ENCODE results near the gene MYLK. TPM values are rescaled to one million over a fixed set of nuclear protein-coding genes. Genes with fewer than 3 reads are reported as not detected.

The MYLK gene
- total RNA-seq, 1 donor from 2014 or later, result 4.3 TPM

DNA sequence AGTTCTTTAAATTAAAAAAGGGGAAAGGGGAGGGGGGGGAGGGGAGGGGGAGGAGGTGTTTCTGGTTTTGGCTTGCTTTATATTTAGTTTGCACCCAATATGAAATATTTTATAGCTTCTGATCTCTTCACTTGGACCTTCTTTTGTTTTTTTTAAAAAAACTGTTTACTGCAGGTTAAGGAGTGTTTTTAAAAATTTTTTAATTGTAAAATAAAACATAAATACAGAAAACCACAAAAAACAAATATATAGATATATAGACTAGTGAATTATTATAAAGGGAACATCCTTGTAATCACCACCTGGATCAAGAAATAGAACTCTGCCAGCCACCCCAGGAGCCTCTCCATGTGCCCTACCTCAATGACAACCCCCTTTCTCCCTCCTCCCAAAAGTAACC lies 861 bp upstream of the MYLK start:
- Mint-ChIP-seq H3K4me1 (ENCODE audit: low read depth, unreplicated experiment) (peaks cover 3% of the 10 kb centered on the region), H3K36me3 (ENCODE audit: unreplicated experiment) (no peaks in the 10 kb centered on the region), H3K4me3 (ENCODE audit: unreplicated experiment) (no peak overlapping the region), H3K27me3 (ENCODE audit: unreplicated experiment) (peaks cover 6% of the 10 kb centered on the region), H3K27ac (ENCODE audit: unreplicated experiment) (no peak overlapping the region), H3K9me3 (ENCODE audit: unreplicated experiment) (peaks cover 5% of the 10 kb centered on the region)
- DNase-seq, result no peak
- TF ChIP-seq, protein P1, sequence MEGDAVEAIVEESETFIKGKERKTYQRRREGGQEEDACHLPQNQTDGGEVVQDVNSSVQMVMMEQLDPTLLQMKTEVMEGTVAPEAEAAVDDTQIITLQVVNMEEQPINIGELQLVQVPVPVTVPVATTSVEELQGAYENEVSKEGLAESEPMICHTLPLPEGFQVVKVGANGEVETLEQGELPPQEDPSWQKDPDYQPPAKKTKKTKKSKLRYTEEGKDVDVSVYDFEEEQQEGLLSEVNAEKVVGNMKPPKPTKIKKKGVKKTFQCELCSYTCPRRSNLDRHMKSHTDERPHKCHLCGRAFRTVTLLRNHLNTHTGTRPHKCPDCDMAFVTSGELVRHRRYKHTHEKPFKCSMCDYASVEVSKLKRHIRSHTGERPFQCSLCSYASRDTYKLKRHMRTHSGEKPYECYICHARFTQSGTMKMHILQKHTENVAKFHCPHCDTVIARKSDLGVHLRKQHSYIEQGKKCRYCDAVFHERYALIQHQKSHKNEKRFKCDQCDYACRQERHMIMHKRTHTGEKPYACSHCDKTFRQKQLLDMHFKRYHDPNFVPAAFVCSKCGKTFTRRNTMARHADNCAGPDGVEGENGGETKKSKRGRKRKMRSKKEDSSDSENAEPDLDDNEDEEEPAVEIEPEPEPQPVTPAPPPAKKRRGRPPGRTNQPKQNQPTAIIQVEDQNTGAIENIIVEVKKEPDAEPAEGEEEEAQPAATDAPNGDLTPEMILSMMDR (IDR thresholded peaks at IDR 0.05; ENCODE audit: partially characterized antibody, unreplicated experiment), result no peak

DNA sequence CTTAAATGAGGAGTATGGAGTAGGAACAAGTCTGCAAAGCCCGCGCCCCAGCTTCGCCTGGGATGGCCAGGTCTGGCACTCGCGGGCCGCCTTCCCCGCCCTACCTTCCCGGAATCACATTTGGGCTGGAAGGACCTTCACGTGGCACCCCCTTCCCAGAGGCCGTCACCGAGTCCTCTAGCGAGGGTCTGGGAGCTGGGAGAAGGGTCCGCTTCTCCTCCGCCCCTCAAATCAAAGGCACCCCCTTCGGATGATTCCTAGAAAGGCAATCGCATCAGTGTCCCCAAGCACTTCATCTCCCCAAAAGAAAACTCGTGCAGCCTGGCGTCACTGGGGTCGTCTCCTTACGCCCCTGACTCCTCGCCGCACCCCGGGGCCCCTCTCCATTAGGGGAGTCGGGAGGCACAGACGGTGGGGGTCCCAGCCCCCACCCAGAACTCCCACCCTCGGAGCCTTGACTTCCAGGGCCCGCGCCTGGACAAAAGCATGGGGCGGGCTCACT lies 380 bp downstream of the MYLK start:
- Mint-ChIP-seq H3K27me3 (ENCODE audit: unreplicated experiment) (peaks cover 6% of the 10 kb centered on the region), H3K36me3 (ENCODE audit: unreplicated experiment) (no peaks in the 10 kb centered on the region), H3K4me3 (ENCODE audit: unreplicated experiment) (peak overlapping the region; percentile 81), H3K9me3 (ENCODE audit: unreplicated experiment) (peaks cover 5% of the 10 kb centered on the region), H3K27ac (ENCODE audit: unreplicated experiment) (no peak overlapping the region), H3K4me1 (ENCODE audit: low read depth, unreplicated experiment) (peaks cover 3% of the 10 kb centered on the region)
- TF ChIP-seq, protein P1 (IDR thresholded peaks at IDR 0.05; ENCODE audit: partially characterized antibody, unreplicated experiment), result no peak
- DNase-seq, result no peak

DNA sequence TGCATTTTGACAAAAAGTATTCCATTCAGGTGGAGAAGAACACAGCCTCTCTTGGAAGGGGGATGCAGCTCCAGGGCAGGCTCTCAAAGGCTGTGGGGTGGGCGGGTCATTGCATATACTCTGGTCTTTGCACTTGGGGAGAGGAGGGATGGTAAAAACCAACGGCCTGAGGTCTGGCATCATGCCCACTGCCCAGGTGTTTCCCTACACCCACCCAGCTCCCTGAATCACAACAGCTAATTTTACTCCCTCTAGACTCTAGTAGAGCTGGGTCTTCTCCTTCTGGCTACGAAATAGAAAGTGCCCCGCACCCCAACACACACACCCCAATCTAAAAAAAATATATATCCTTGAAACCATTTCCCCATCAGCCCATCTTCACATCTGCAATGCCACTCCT lies 1.0 kb downstream of the MYLK start:
- H3K27me3 Mint-ChIP-seq (ENCODE audit: unreplicated experiment), result peaks cover 6% of the 10 kb centered on the region
- H3K36me3 Mint-ChIP-seq (ENCODE audit: unreplicated experiment), result no peaks in the 10 kb centered on the region
- DNase-seq, result no peak
- peak overlapping the region; percentile 81 for H3K4me3 Mint-ChIP-seq (ENCODE audit: unreplicated experiment)
- TF ChIP-seq, protein P1 (IDR thresholded peaks at IDR 0.05; ENCODE audit: partially characterized antibody, unreplicated experiment), result no peak
- peaks cover 3% of the 10 kb centered on the region for H3K4me1 Mint-ChIP-seq (ENCODE audit: low read depth, unreplicated experiment)
- peaks cover 5% of the 10 kb centered on the region for H3K9me3 Mint-ChIP-seq (ENCODE audit: unreplicated experiment)
- H3K27ac Mint-ChIP-seq (ENCODE audit: unreplicated experiment), result no peak overlapping the region

DNA sequence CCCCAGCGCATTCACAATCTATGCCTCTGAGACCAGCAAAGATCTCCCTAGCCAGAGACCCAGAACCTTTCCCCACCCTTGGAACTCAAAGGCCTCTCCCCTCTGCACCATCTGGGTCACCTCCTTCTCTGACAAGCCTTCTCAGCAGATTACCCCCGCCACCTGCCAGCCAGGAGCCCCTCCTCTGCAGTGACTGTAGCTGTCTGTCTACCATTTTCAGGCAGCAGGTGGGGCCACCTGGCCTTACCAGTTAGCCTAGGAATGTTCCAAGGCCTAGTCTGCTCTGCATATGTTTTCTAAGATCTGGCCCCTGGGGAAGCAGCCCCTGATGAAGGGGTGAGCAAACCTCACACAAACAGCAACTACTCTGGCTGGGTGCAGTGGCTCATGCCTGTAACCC lies 2.4 kb downstream of the MYLK start:
- Mint-ChIP-seq H3K36me3 (ENCODE audit: unreplicated experiment) (no peaks in the 10 kb centered on the region), H3K4me1 (ENCODE audit: low read depth, unreplicated experiment) (peaks cover 3% of the 10 kb centered on the region), H3K9me3 (ENCODE audit: unreplicated experiment) (peaks cover 5% of the 10 kb centered on the region), H3K4me3 (ENCODE audit: unreplicated experiment) (no peak overlapping the region), H3K27ac (ENCODE audit: unreplicated experiment) (no peak overlapping the region), H3K27me3 (ENCODE audit: unreplicated experiment) (peaks cover 6% of the 10 kb centered on the region)
- TF ChIP-seq, protein P1 (IDR thresholded peaks at IDR 0.05; ENCODE audit: partially characterized antibody, unreplicated experiment), result no peak
- no peak for DNase-seq

DNA sequence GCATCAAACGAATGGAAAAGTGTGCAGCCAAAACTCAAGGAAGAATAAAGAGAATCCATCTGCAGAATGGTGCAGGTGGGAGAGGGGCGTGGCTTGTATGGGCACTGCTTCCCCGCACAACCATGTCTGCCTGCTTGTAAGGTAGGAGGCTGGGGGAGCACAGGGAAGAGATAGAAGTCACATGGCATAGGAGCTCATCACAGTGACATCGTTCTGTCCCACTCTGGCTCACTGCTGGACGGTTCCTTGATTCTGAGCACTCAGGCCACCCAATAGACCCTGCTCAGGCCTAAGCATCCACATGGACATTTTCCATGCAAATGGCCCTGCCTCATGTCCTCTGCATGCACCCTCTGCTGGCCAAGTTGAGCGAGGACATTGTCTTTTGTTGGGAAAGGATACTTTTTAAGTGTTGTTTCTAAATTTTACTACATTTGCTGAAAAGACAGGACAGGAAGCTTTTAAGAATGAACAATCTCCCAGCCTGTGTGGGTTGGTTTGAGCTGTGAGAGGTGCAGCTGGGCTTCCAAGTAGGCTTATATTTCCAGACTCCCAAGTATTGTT lies 3.1 kb downstream of the MYLK start:
- H3K9me3 Mint-ChIP-seq (ENCODE audit: unreplicated experiment), result peaks cover 5% of the 10 kb centered on the region
- no peak overlapping the region for H3K4me3 Mint-ChIP-seq (ENCODE audit: unreplicated experiment)
- peak; percentile 57 for DNase-seq
- H3K27me3 Mint-ChIP-seq (ENCODE audit: unreplicated experiment), result peaks cover 6% of the 10 kb centered on the region
- no peaks in the 10 kb centered on the region for H3K36me3 Mint-ChIP-seq (ENCODE audit: unreplicated experiment)
- H3K4me1 Mint-ChIP-seq (ENCODE audit: low read depth, unreplicated experiment), result peaks cover 3% of the 10 kb centered on the region
- no peak overlapping the region for H3K27ac Mint-ChIP-seq (ENCODE audit: unreplicated experiment)
- TF ChIP-seq, protein P1 (IDR thresholded peaks at IDR 0.05; ENCODE audit: partially characterized antibody, unreplicated experiment), result peak; percentile 63
